K562 (cell line): ENCODE data around the gene PDE1C. TPM values are rescaled to one million over a fixed set of nuclear protein-coding genes. Genes with fewer than 3 reads are reported as not detected.

Experiments
- ATAC-seq: fragments of 200-7000 bp; cut with Tn5 transposase; 3 replicates; pipeline ENCODE4 v1.9.1; 2020; ENCODE audit warnings: moderate library complexity
- BruUV-seq: library from RNA; stranded (reverse); fragments of 400-500 nt; replicated peaks from 2 replicates; lab custom pipeline; 2021; lab: Mats Ljungman, UMichigan
- CTCF ChIA-PET: fragments of 300-600 bp; formaldehyde crosslinking; extraction: SDS; loops from one replicate; lab custom pipeline; 2021; ENCODE audit warnings: low intra/inter-chr PET ratio; lab: Yijun Ruan, JAX
- POLR2A ChIA-PET: fragments of 300-600, 350-650 bp; sonication (Branson Sonifier 250); formaldehyde crosslinking; extraction: SDS; loops from one replicate; lab custom pipeline; 2021; ENCODE audit warnings: antibody characterized with exemption, inconsistent platforms; lab: Yijun Ruan, JAX
- DNase-seq, 4 experiments: peaks; one replicate each; pipeline versions ENCODE4 v3.0.0 to v3.0.0-alpha.2; 2011 to 2018; ENCODE audit warnings: low spot score in 3 of 4, mixed read lengths in 3 of 4; ENCODE audit errors: extremely low read depth in 1 of 4
- FAIRE-seq: peaks from 2 replicates; lab custom pipeline; 2011; peaks lifted over from hg19 to GRCh38; lab: Jason Lieb, UNC
- H2AFZ ChIP-seq: 2 replicates; pipeline ENCODE4 v1.6.0; 2011; ENCODE audit warnings: low read depth, low read length, control low read depth, inconsistent platforms
- H3K27ac ChIP-seq: fragments of 200-600 bp; 3 replicates; pipeline ENCODE4 v1.8.0; 2011; ENCODE audit warnings: low read depth, mild to moderate bottlenecking, control low read depth, inconsistent platforms, low read length, moderate library complexity, mixed read lengths; ENCODE audit errors: extremely low read depth
- H3K27me3 ChIP-seq, 2 experiments: fragments of 300-600 bp in 1 of 2; 2 replicates in 1 of 2; 3 replicates in 1 of 2; pipeline versions ENCODE4 v1.6.0 to v1.8.0; 2011; ENCODE audit warnings: inconsistent platforms in 2 of 2, low read length in 2 of 2, mild to moderate bottlenecking in 1 of 2, mixed read lengths in 1 of 2, moderate library complexity in 1 of 2; ENCODE audit not compliant: control insufficient read depth in 2 of 2, insufficient read depth in 2 of 2
- H3K36me3 ChIP-seq: fragments of 300-600 bp; 3 replicates; pipeline ENCODE4 v1.8.0; 2011; ENCODE audit warnings: mild to moderate bottlenecking, low read length, inconsistent platforms; ENCODE audit not compliant: control insufficient read depth, insufficient read depth
- H3K4me1 ChIP-seq, 2 experiments: fragments of 200-600 bp in 1 of 2; replicated peaks in 1 of 2; 2 replicates in 1 of 2; 3 replicates in 1 of 2; pipeline versions ENCODE4 v1.5.1 to v1.8.0; 2011; ENCODE audit warnings: inconsistent platforms in 2 of 2, low read length in 2 of 2, mild to moderate bottlenecking in 1 of 2, mixed read lengths in 1 of 2, moderate library complexity in 1 of 2; ENCODE audit not compliant: control insufficient read depth in 2 of 2, insufficient read depth in 2 of 2
- H3K4me2 ChIP-seq: 2 replicates; pipeline ENCODE4 v1.6.1; 2011; ENCODE audit warnings: low read length, control low read depth, inconsistent platforms, mixed read lengths; ENCODE audit not compliant: insufficient read depth
- H3K4me3 ChIP-seq: fragments of 200-600 bp; sonication (generic), shearing (Covaris generic); 2 replicates; pipeline ENCODE4 v1.5.1; 2016; ENCODE audit warnings: control low read depth, inconsistent platforms
- H3K79me2 ChIP-seq: fragments of 200-600 bp; 3 replicates; pipeline ENCODE4 v1.8.0; 2011; ENCODE audit warnings: low read length, inconsistent platforms; ENCODE audit not compliant: control insufficient read depth, insufficient read depth
- H3K9ac ChIP-seq, 2 experiments: 2 replicates each; pipeline versions ENCODE4 v1.6.0 to v1.6.1; 2011; ENCODE audit warnings: low read depth in 2 of 2, low read length in 2 of 2, control low read depth in 1 of 2, inconsistent platforms in 1 of 2, mild to moderate bottlenecking in 1 of 2, mixed read lengths in 1 of 2; ENCODE audit not compliant: insufficient read depth in 1 of 2
- H3K9me1 ChIP-seq: one replicate; pipeline ENCODE4 v1.6.0; 2011; ENCODE audit warnings: inconsistent platforms, mild to moderate bottlenecking, low read length, moderate library complexity; ENCODE audit not compliant: control insufficient read depth, insufficient read depth
- H3K9me3 ChIP-seq: replicated peaks from 2 replicates; pipeline ENCODE4 v1.5.1; 2011; ENCODE audit warnings: low read depth, low read length, inconsistent platforms; ENCODE audit not compliant: control insufficient read depth, insufficient read depth
- H4K20me1 ChIP-seq: replicated peaks from 2 replicates; pipeline ENCODE4 v1.6.1; 2011; ENCODE audit warnings: low read length, inconsistent platforms, mixed read lengths; ENCODE audit not compliant: control insufficient read depth, insufficient read depth
- AFF1 ChIP-seq, 2 experiments: fragments of 450-650 bp; IDR thresholded peaks; 2 replicates each; pipeline ENCODE4 v1.6.1; 2018; ENCODE audit warnings: mild to moderate bottlenecking in 2 of 2, low read depth in 1 of 2; ENCODE audit not compliant: partially characterized antibody in 2 of 2
- CCAR2 ChIP-seq: fragments of 200-400 bp; formaldehyde crosslinking; IDR thresholded peaks from 2 replicates; pipeline ENCODE4 v1.6.1; 2017; ENCODE audit warnings: mild to moderate bottlenecking, low read depth, low read length
- EZH2 ChIP-seq: IDR thresholded peaks from 2 replicates; pipeline ENCODE4 v1.6.1; 2012; ENCODE audit warnings: low read depth, mild to moderate bottlenecking, inconsistent platforms, low read length, borderline replicate concordance
- FOXA1 ChIP-seq: fragments of 450-650 bp; IDR thresholded peaks from 2 replicates; pipeline ENCODE4 v1.6.1; 2016; ENCODE audit warnings: mild to moderate bottlenecking, borderline replicate concordance
- HEY1 ChIP-seq: fragments of 250-450 bp; sonication (Bioruptor Pico); IDR thresholded peaks from 2 replicates; pipeline ENCODE4 v1.5.0; 2020; ENCODE audit warnings: mild to moderate bottlenecking, moderate library complexity, borderline replicate concordance
- KDM2B ChIP-seq: fragments of 250-450 bp; sonication (Bioruptor Pico); IDR thresholded peaks from 2 replicates; pipeline ENCODE4 v1.8.0; 2021; ENCODE audit warnings: mild to moderate bottlenecking, moderate library complexity
- NONO ChIP-seq, 2 experiments: fragments of 200-400 bp in 1 of 2; fragments of 450-650 bp in 1 of 2; formaldehyde crosslinking in 1 of 2; IDR thresholded peaks; 2 replicates each; pipeline ENCODE4 v1.6.1; 2017; ENCODE audit warnings: low read depth in 2 of 2, mild to moderate bottlenecking in 2 of 2, moderate library complexity in 2 of 2, low read length in 1 of 2
- PHB2 ChIP-seq: fragments of 450-650 bp; IDR thresholded peaks from 2 replicates; pipeline ENCODE4 v1.6.1; 2017; ENCODE audit warnings: low read depth
- POLR2H ChIP-seq: IDR thresholded peaks from 2 replicates; pipeline ENCODE4 v1.6.1; 2016; ENCODE audit warnings: missing genetic modification characterization, low read depth, mild to moderate bottlenecking, control low read depth, missing compliant biosample characterization, moderate library complexity
- TCF15 ChIP-seq: fragments of 250-450 bp; sonication (Bioruptor Pico); IDR thresholded peaks from 2 replicates; pipeline ENCODE4 v1.8.0; 2022; ENCODE audit warnings: moderate library complexity, mild to moderate bottlenecking, inconsistent platforms
- ZNF79 ChIP-seq: fragments of 250-450 bp; sonication (Bioruptor Pico); IDR thresholded peaks from 2 replicates; pipeline ENCODE4 v1.4.0; 2020; ENCODE audit warnings: low read depth, mild to moderate bottlenecking, moderate library complexity
- WGBS: fragments of 100-300 bp; shearing (Covaris generic); methylation state at CpG from one replicate; pipeline ENCODE4 v1.1.6; 2016; ENCODE audit warnings: low coverage, mixed read lengths; ENCODE audit not compliant: insufficient coverage; ENCODE audit errors: missing lambda C conversion rate; 5-methylcytosine and 5-hydroxymethylcytosine counted together
- in situ Hi-C: fragments of 300-500 bp; cut with MboI; formaldehyde crosslinking; loops from 4 replicates; pipeline ENCODE4 v1.15.0; 2018; ENCODE audit warnings: inconsistent platforms, mixed read lengths
- intact Hi-C: fragments of 100-400 bp; cut with micrococcal nuclease; formaldehyde crosslinking; loops from 2 replicates; pipeline ENCODE4 v1.14.2; 2022
- polyA plus RNA-seq, 8 experiments: library from polyadenylated mRNA; depleted of rRNA in 4 of 8; stranded (reverse) in 5 of 8; unstranded in 3 of 8; fragments of >200 nt; fragmentation: Nextera tagmentation in 2 of 8; fragmentation: Illumina TruSeq in 1 of 8; extraction: Ambion mirVana in 2 of 8; extraction: Trizol in 1 of 8; gene quantifications; 2 replicates each; pipeline versions ENCODE4 v1.2.1 to v1.2.3, GENCODE V29; 2011 to 2014; ENCODE audit warnings: inconsistent platforms in 1 of 8, missing spikeins in 1 of 8
- total RNA-seq, 7 experiments: library from RNA; depleted of rRNA in 6 of 7; stranded (reverse); fragments of >200 nt in 6 of 7; fragmentation: Illumina TruSeq in 2 of 7; extraction: Trizol in 2 of 7; gene quantifications; 2 replicates each; pipeline versions ENCODE4 v1.2.1 to v1.2.3, GENCODE V29; 2011 to 2021; ENCODE audit warnings: low replicate concordance in 1 of 7

The PDE1C gene
- total and polyA plus RNA-seq, 9 of the 15 experiments (the other 6 are each of a cell fraction or from before 2014, with no cell fraction given): under 0.01 to 0.01 TPM; not detected in 7

GRCh38 chr7:31710171-31710570 lies 360.0 kb downstream of the PDE1C start:
- ChIA-PET CTCF (no interaction called here), POLR2A (no interaction called here)
- intact Hi-C loops: no loop called here
- Histone ChIP-seq H3K36me3 (no peaks in the 10 kb centered on the region), H3K9ac (no peak overlapping the region), H3K27me3 (peaks cover 2 to 6% of the 10 kb centered on the region in 2 experiments; a peak in 2 of 5 replicates), H3K9me1 (no peaks in the 10 kb centered on the region), H2AFZ (no peak overlapping the region), H3K27ac (no peak overlapping the region), H3K9me3 (no peaks in the 10 kb centered on the region), H3K4me1 (no peaks in the 10 kb centered on the region), H3K4me2 (no peak overlapping the region), H3K79me2 (no peaks in the 10 kb centered on the region), H4K20me1 (no peaks in the 10 kb centered on the region), H3K4me3 (no peak overlapping the region)
- FAIRE-seq (no peak), DNase-seq (no peak), ATAC-seq (no peak)
- in situ Hi-C loops: no loop called here
- TF ChIP-seq TCF15 (CRISPR knock-in tag) (no peak), HEY1 (CRISPR knock-in tag) (no peak), NONO (IDR thresholded peaks at IDR 0.05; ENCODE audit: low read depth in 2 of 2, low read length in 1 of 2) (no peak)
- WGBS: 0% methylated on average over 1 of the region's 1 CpG
- no TSS peak for BruUV-seq

GRCh38 chr7:31707089-31707488 lies 363.1 kb downstream of the PDE1C start:
- ChIA-PET CTCF (no interaction called here), POLR2A (interaction anchor here (1.2 kb wide), 1 partner anchor 21 kb away, joined by 3 read pairs; no protein-coding TSS in a partner anchor)
- Histone ChIP-seq H3K9me1 (no peaks in the 10 kb centered on the region), H4K20me1 (no peaks in the 10 kb centered on the region), H3K9ac (no peak overlapping the region), H2AFZ (no peak overlapping the region), H3K36me3 (no peaks in the 10 kb centered on the region), H3K27ac (no peak overlapping the region), H3K4me2 (no peak overlapping the region), H3K79me2 (no peaks in the 10 kb centered on the region), H3K9me3 (no peaks in the 10 kb centered on the region), H3K27me3 (peaks cover 2 to 6% of the 10 kb centered on the region in 2 experiments; a peak in 2 of 5 replicates), H3K4me3 (no peak overlapping the region), H3K4me1 (no peaks in the 10 kb centered on the region)
- intact Hi-C loops (no loop called here), in situ Hi-C loops (no loop called here)
- DNase-seq (no peak), FAIRE-seq (no peak), ATAC-seq (no peak)
- WGBS: 0% methylated on average over 5 of the region's 5 CpGs
- BruUV-seq: no TSS peak
- TF ChIP-seq ZNF79: no peak
- no peak for TF ChIP-seq CCAR2
- TF ChIP-seq KDM2B (CRISPR knock-in tag): no peak
- no peak for TF ChIP-seq EZH2
- no peak for TF ChIP-seq AFF1 (IDR thresholded peaks at IDR 0.05; ENCODE audit: low read depth in 1 of 2, partially characterized antibody in 2 of 2)
- TF ChIP-seq POLR2H (tag): no peak
- TF ChIP-seq FOXA1: no peak
- no peak for TF ChIP-seq PHB2
